PC-9 (cell line): ENCODE measurements around the gene ANXA1. TPM values are rescaled to one million over a fixed set of nuclear protein-coding genes. Genes with fewer than 3 reads are reported as not detected.

Source experiments
- BruUV-seq: library from RNA; stranded (reverse); fragments of 400-500 nt; replicated peaks from 2 replicates; lab custom pipeline; 2021; lab: Mats Ljungman, UMichigan
- CTCF ChIA-PET: fragments of 300-600 bp; sonication (Branson Sonifier 250); formaldehyde crosslinking; loops from one replicate; lab custom pipeline; 2022; ENCODE audit warnings: antibody characterized with exemption; lab: Charles Lee
- POLR2A ChIA-PET: fragments of 300-600 bp; sonication (Branson Sonifier 250); formaldehyde crosslinking; loops from one replicate; lab custom pipeline; 2022; ENCODE audit warnings: antibody characterized with exemption; ENCODE audit not compliant: unreplicated experiment; lab: Charles Lee
- DNase-seq, 2 experiments: peaks; one replicate each; pipeline versions ENCODE4 v3.0.0 to v3.0.0-alpha.2; 2015 to 2022; ENCODE audit warnings: mixed read lengths in 1 of 2
- H2AFZ ChIP-seq: fragments of 200-600 bp; sonication (generic); 2 replicates; pipeline ENCODE4 v1.8.1; 2017; ENCODE audit warnings: antibody characterized with exemption
- H3F3A ChIP-seq: fragments of 200-600 bp; sonication (generic); 2 replicates; pipeline ENCODE4 v1.8.1; 2017; ENCODE audit warnings: antibody characterized with exemption, mild to moderate bottlenecking, low read depth; ENCODE audit not compliant: insufficient read depth
- H3K27ac ChIP-seq: fragments of 200-600 bp; sonication (generic); 2 replicates; pipeline ENCODE4 v1.6.1; 2016; ENCODE audit warnings: mixed run types
- H3K27me3 ChIP-seq: fragments of 200-600 bp; sonication (generic); 2 replicates; pipeline ENCODE4 v1.6.1; 2016; ENCODE audit warnings: low read depth, mixed run types; ENCODE audit not compliant: insufficient read depth
- H3K36me3 ChIP-seq: fragments of 200-600 bp; sonication (generic); 2 replicates; pipeline ENCODE4 v1.6.1; 2016; ENCODE audit warnings: low read depth, mixed run types
- H3K4me1 ChIP-seq: fragments of 200-600 bp; sonication (generic); replicated peaks from 2 replicates; pipeline ENCODE4 v1.6.1; 2016; ENCODE audit warnings: mixed run types; ENCODE audit not compliant: insufficient read depth
- H3K4me2 ChIP-seq: fragments of 200-600 bp; sonication (generic); 2 replicates; pipeline ENCODE4 v1.6.1; 2017; ENCODE audit warnings: mixed run types
- H3K4me3 ChIP-seq: fragments of 200-600 bp; sonication (generic); 2 replicates; pipeline ENCODE4 v1.6.1; 2016; ENCODE audit warnings: mixed run types
- H3K79me2 ChIP-seq: fragments of 200-600 bp; sonication (generic); 2 replicates; pipeline ENCODE4 v1.6.1; 2017; ENCODE audit warnings: low read depth, mixed run types
- H3K9me2 ChIP-seq: fragments of 200-600 bp; sonication (generic); 2 replicates; pipeline ENCODE4 v1.8.1; 2017; ENCODE audit warnings: mild to moderate bottlenecking; ENCODE audit not compliant: insufficient read depth
- H3K9me3 ChIP-seq: fragments of 200-600 bp; sonication (generic); 2 replicates; pipeline ENCODE4 v1.8.1; 2016; ENCODE audit warnings: low read depth; ENCODE audit not compliant: insufficient read depth
- H4K20me1 ChIP-seq: fragments of 200-600 bp; sonication (generic); 2 replicates; pipeline ENCODE4 v1.8.1; 2017; ENCODE audit not compliant: insufficient read depth
- EZH2 ChIP-seq: fragments of 200-600 bp; sonication (generic); IDR thresholded peaks from 2 replicates; pipeline ENCODE4 v1.8.0; 2017; ENCODE audit warnings: antibody characterized with exemption, low read depth
- intact Hi-C: fragments of 100-400 bp; cut with micrococcal nuclease; formaldehyde crosslinking; loops from one replicate; pipeline ENCODE4 v1.10.0; 2022; ENCODE audit not compliant: unreplicated experiment
- total RNA-seq: library from RNA; stranded (reverse); gene quantifications from 2 replicates; pipeline ENCODE4 v1.2.3, GENCODE V29; 2021
- TF ChIP-seq, protein P1 (sequence below): fragments of 200-600 bp; sonication (generic); conservative IDR thresholded peaks from 2 replicates; pipeline ENCODE4 v1.6.1; 2017; ENCODE audit warnings: mixed run types, antibody characterized with exemption, mild to moderate bottlenecking, moderate library complexity

ANXA1 gene
- total RNA-seq, 1 experiment from 2014 or later: 753 TPM

DNA sequence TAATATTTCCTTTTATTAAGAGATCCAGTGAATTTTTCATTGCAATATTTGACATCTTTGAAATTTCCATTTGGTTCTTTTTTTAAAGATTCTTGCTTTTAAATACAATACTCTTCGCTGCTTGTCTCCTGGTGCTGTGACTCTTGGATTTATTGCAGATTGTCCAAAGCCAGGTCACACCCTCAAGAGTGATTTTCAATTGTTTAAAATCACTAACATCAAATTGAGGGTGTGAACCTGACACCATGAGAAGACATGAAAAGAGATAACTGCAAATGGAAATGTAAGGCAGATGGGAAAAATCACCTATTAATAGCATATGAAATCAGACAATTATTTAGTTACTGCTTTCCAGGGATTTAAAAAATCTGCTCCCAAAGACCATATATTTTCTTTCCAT lies 42.6 kb downstream of the ANXA1 start:
- no peak overlapping the region for H2AFZ ChIP-seq
- no peak overlapping the region for H3K4me2 ChIP-seq
- BruUV-seq: no TSS peak
- H3K4me3 ChIP-seq: no peak overlapping the region
- intact Hi-C loops: no loop called here
- H3K27ac ChIP-seq: no peak overlapping the region
- H3K27me3 ChIP-seq: no peaks in the 10 kb centered on the region
- ChIA-PET CTCF (no interaction called here), POLR2A (interaction anchor here (0.5 kb wide), 1 partner anchor 923 kb away, joined by 6 read pairs; no protein-coding TSS in a partner anchor)
- DNase-seq: no peak
- no peaks in the 10 kb centered on the region for H3F3A ChIP-seq
- H3K9me2 ChIP-seq: no peaks in the 10 kb centered on the region
- H4K20me1 ChIP-seq: no peaks in the 10 kb centered on the region
- no peaks in the 10 kb centered on the region for H3K4me1 ChIP-seq
- TF ChIP-seq, protein P1, sequence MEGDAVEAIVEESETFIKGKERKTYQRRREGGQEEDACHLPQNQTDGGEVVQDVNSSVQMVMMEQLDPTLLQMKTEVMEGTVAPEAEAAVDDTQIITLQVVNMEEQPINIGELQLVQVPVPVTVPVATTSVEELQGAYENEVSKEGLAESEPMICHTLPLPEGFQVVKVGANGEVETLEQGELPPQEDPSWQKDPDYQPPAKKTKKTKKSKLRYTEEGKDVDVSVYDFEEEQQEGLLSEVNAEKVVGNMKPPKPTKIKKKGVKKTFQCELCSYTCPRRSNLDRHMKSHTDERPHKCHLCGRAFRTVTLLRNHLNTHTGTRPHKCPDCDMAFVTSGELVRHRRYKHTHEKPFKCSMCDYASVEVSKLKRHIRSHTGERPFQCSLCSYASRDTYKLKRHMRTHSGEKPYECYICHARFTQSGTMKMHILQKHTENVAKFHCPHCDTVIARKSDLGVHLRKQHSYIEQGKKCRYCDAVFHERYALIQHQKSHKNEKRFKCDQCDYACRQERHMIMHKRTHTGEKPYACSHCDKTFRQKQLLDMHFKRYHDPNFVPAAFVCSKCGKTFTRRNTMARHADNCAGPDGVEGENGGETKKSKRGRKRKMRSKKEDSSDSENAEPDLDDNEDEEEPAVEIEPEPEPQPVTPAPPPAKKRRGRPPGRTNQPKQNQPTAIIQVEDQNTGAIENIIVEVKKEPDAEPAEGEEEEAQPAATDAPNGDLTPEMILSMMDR: no peak
- no peak for TF ChIP-seq EZH2
- no peaks in the 10 kb centered on the region for H3K9me3 ChIP-seq
- no peaks in the 10 kb centered on the region for H3K79me2 ChIP-seq
- no peaks in the 10 kb centered on the region for H3K36me3 ChIP-seq

DNA sequence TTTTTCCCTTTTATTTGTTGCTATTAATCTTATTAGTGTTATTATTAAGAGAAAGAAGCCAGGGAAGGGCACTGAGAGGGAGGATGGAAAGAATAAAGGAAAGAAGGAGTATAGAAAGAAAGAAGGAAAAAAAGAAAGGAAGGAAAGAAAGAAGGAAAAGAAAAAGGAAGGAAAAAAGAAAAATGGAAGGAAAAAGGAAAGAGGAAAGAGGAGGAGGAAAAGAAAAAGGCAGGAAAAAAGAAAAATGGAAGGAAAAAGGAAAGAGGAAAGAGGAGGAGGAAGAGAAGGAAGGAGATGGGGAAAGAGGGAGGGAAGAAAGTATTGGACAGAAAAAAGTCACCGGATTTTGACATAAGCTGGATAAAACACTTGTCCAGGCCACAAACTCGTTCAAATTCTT lies 47.8 kb downstream of the ANXA1 start:
- intact Hi-C loops: no loop called here
- Histone ChIP-seq H3F3A (no peaks in the 10 kb centered on the region), H3K27me3 (no peaks in the 10 kb centered on the region), H3K4me2 (peak overlapping the region; percentile 77), H3K9me3 (no peaks in the 10 kb centered on the region), H3K4me3 (no peak overlapping the region), H4K20me1 (no peaks in the 10 kb centered on the region), H3K79me2 (no peaks in the 10 kb centered on the region), H3K9me2 (no peaks in the 10 kb centered on the region), H2AFZ (peak overlapping the region; percentile 64), H3K27ac (no peak overlapping the region), H3K36me3 (no peaks in the 10 kb centered on the region), H3K4me1 (peaks cover 8% of the 10 kb centered on the region; the same call in 1 of the 2 replicates)
- ChIA-PET POLR2A (no interaction called here), CTCF (interaction anchor here (0.7 to 2.1 kb wide), 3 partner anchors 18 to 341 kb away, joined by 3 to 11 read pairs (median 5); no protein-coding TSS in a partner anchor)
- BruUV-seq: no TSS peak
- DNase-seq: no peak
- TF ChIP-seq, protein P1: no peak
- no peak for TF ChIP-seq EZH2

DNA sequence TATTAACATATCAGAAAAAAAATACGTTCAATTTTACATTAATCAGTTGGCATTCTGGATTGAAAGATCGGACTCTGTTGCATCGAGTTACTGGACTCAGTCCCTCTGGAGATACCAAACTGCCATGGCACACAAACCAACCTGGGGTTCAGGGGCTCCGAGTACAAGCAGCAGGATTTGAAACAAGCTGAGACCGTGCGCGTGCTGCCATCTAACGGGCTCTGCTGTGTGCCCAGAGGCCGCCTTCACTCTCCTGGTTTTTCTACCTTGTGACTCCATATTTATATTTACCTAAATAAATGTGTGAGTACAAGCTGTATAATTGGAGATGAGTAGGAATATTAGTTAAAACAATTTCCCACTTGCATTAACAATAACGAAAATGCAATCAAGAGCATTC lies 48.2 kb downstream of the ANXA1 start:
- DNase-seq: peak in 1 of 2 experiments; percentile 63
- Histone ChIP-seq H3K27ac (no peak overlapping the region), H3K4me3 (peak overlapping the region; percentile 31; the same call in 1 of the 2 replicates), H3K9me2 (0 out of 2 replicates have a peak, but pooled peaks cover 3% of the 10 kb centered on the region), H3F3A (no peaks in the 10 kb centered on the region), H3K27me3 (no peaks in the 10 kb centered on the region), H3K9me3 (no peaks in the 10 kb centered on the region), H3K36me3 (no peaks in the 10 kb centered on the region), H3K4me2 (peak overlapping the region; percentile 77), H4K20me1 (no peaks in the 10 kb centered on the region), H3K79me2 (no peaks in the 10 kb centered on the region), H3K4me1 (peaks cover 8% of the 10 kb centered on the region; the same call in 1 of the 2 replicates), H2AFZ (peak overlapping the region; percentile 64)
- intact Hi-C loops: loop anchor here (1.0 to 10.0 kb wide), 8 partner anchors 329 to 1371 kb away; no protein-coding TSS in a partner anchor
- ChIA-PET CTCF (interaction anchor here (0.5 to 2.1 kb wide), 6 partner anchors 18 to 456 kb away, joined by 3 to 11 read pairs (median 4); no protein-coding TSS in a partner anchor), POLR2A (interaction anchor here (0.7 kb wide), 1 partner anchor 1829 kb away, joined by 4 read pairs; no protein-coding TSS in a partner anchor)
- no peak for TF ChIP-seq EZH2
- TF ChIP-seq, protein P1: no peak
- no TSS peak for BruUV-seq
